Trophoblast cell (in vitro differentiated cells and primary cell): Measurements from ENCODE around the gene KYAT1.

ENCODE experiments used
- DNase-seq, 2 donors: peaks; one replicate each; pipeline ENCODE4 v3.0.0-alpha.2; 2016
- H2AFZ ChIP-seq: 2 replicates; pipeline ENCODE4 v1.6.1; 2013; ENCODE audit warnings: low read length, moderate library complexity, mild to moderate bottlenecking; ENCODE audit not compliant: insufficient read depth, poor library complexity
- H2AK5ac ChIP-seq: 2 replicates; pipeline ENCODE4 v1.6.1; 2013; ENCODE audit warnings: mild to moderate bottlenecking, low read length
- H2BK120ac ChIP-seq: 2 replicates; pipeline ENCODE4 v1.6.1; 2013; ENCODE audit warnings: low read length, mild to moderate bottlenecking, moderate library complexity; ENCODE audit not compliant: insufficient read depth, poor library complexity
- H2BK12ac ChIP-seq: 2 replicates; pipeline ENCODE4 v1.6.1; 2013; ENCODE audit warnings: mild to moderate bottlenecking, low read length, moderate library complexity
- H2BK5ac ChIP-seq: 2 replicates; pipeline ENCODE4 v1.6.1; 2013; ENCODE audit warnings: low read length, low read depth, moderate library complexity, mild to moderate bottlenecking; ENCODE audit not compliant: poor library complexity
- H3K14ac ChIP-seq: 2 replicates; pipeline ENCODE4 v1.6.1; 2013; ENCODE audit warnings: mild to moderate bottlenecking, low read length
- H3K18ac ChIP-seq: 2 replicates; pipeline ENCODE4 v1.6.1; 2013; ENCODE audit warnings: mild to moderate bottlenecking, low read length
- H3K23ac ChIP-seq: 2 replicates; pipeline ENCODE4 v1.6.1; 2013; ENCODE audit warnings: low read length
- H3K27ac ChIP-seq: 2 replicates; pipeline ENCODE4 v1.5.1; 2013; ENCODE audit warnings: low read depth, mild to moderate bottlenecking, inconsistent platforms, low read length, moderate library complexity
- H3K27me3 ChIP-seq: 2 replicates; pipeline ENCODE4 v1.6.1; 2013; ENCODE audit warnings: inconsistent platforms, mild to moderate bottlenecking, low read length, moderate library complexity; ENCODE audit not compliant: insufficient read depth
- H3K36me3 ChIP-seq, 2 experiments: 1 replicate in 1 of 2; 2 replicates in 1 of 2; pipeline ENCODE4 v1.6.1; 2013; ENCODE audit warnings: low read length in 2 of 2, mild to moderate bottlenecking in 2 of 2, moderate library complexity in 1 of 2; ENCODE audit not compliant: insufficient read depth in 2 of 2, control insufficient read depth in 1 of 2
- H3K4ac ChIP-seq: 2 replicates; pipeline ENCODE4 v1.6.1; 2013; ENCODE audit warnings: low read depth, mild to moderate bottlenecking, low read length, moderate library complexity
- H3K4me1 ChIP-seq, 2 experiments: 1 replicate in 1 of 2; 2 replicates in 1 of 2; pipeline ENCODE4 v1.6.1; 2013; ENCODE audit warnings: low read length in 2 of 2, mild to moderate bottlenecking in 2 of 2, moderate library complexity in 1 of 2; ENCODE audit not compliant: insufficient read depth in 2 of 2, control insufficient read depth in 1 of 2
- H3K4me2 ChIP-seq: 2 replicates; pipeline ENCODE4 v1.6.1; 2013; ENCODE audit warnings: inconsistent platforms, mild to moderate bottlenecking, low read length, moderate library complexity
- H3K4me3 ChIP-seq: 2 replicates; pipeline ENCODE4 v1.5.1; 2013; ENCODE audit warnings: mild to moderate bottlenecking, low read depth, low read length, inconsistent platforms
- H3K79me1 ChIP-seq: one replicate; pipeline ENCODE4 v1.6.1; 2013; ENCODE audit warnings: low read length
- H3K79me2 ChIP-seq: 2 replicates; pipeline ENCODE4 v1.6.1; 2013; ENCODE audit warnings: low read length, mild to moderate bottlenecking; ENCODE audit not compliant: control insufficient read depth, insufficient read depth, poor library complexity
- H3K9ac ChIP-seq: 2 replicates; pipeline ENCODE4 v1.6.1; 2013; ENCODE audit warnings: mild to moderate bottlenecking, low read length
- H3K9me3 ChIP-seq: 2 replicates; pipeline ENCODE4 v1.6.1; 2013; ENCODE audit warnings: low read depth, mild to moderate bottlenecking, control low read depth, inconsistent platforms, low read length; ENCODE audit not compliant: insufficient read depth
- H4K12ac ChIP-seq: 2 replicates; pipeline ENCODE4 v1.6.1; 2013; ENCODE audit warnings: low read depth, mild to moderate bottlenecking, low read length, moderate library complexity
- H4K8ac ChIP-seq: 2 replicates; pipeline ENCODE4 v1.6.1; 2013; ENCODE audit warnings: low read depth, mild to moderate bottlenecking, low read length, moderate library complexity
- H4K91ac ChIP-seq: one replicate; pipeline ENCODE4 v1.6.1; 2013; ENCODE audit warnings: low read depth, mild to moderate bottlenecking, low read length, moderate library complexity
- whole genome bisulfite sequencing: extraction: QIAGEN DNeasy Blood & Tissue Kit; methylation state at CpG from one replicate; pipeline ENCODE4 v1.1.7; 2013; ENCODE audit warnings: missing lambda C conversion rate; ENCODE audit not compliant: insufficient read length, insufficient coverage; ENCODE audit errors: extremely low coverage; 5-methylcytosine and 5-hydroxymethylcytosine counted together

Gene KYAT1

DNA sequence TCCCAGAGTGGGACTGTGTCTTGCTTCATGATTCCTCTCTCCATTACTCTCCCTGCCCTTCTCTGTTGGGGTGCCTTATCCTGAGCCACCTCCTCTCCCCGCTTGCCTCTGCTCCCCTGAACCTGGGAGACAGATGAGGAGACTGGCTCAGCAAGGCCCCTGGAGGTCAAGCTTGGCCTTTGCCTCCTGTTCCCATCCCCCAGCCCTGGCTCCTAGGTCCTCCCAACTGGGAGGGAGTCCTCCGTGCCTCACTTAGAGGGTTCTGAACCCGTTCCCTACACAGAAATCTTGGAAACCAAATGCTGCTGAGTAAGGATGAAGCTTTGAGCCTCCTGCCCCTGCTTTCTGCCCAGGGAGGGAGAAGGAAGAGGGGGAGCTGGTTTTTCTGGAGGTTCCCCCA, 73.2 kb downstream of the KYAT1 start:
- Histone ChIP-seq H3K27me3 (no peaks in the 10 kb centered on the region), H3K4me1 (no peaks in the 10 kb centered on the region), H4K91ac (no peak overlapping the region), H3K4me2 (no peak overlapping the region), H2BK5ac (no peak overlapping the region), H2AK5ac (no peak overlapping the region), H3K79me2 (no peaks in the 10 kb centered on the region), H3K23ac (no peak overlapping the region), H3K27ac (no peak overlapping the region), H2BK12ac (no peak overlapping the region), H3K9me3 (peaks cover 6% of the 10 kb centered on the region), H3K18ac (no peak overlapping the region), H3K79me1 (no peaks in the 10 kb centered on the region), H2AFZ (no peak overlapping the region), H3K4me3 (no peak overlapping the region), H3K4ac (no peak overlapping the region), H3K14ac (no peak overlapping the region), H4K8ac (no peak overlapping the region), H4K12ac (no peak overlapping the region), H3K9ac (no peak overlapping the region), H2BK120ac (no peak overlapping the region), H3K36me3 (peaks cover 42 to 45% of the 10 kb centered on the region in 2 experiments)
- WGBS: no CpG with 5 or more reads among the region's 3 CpGs
- no peak for DNase-seq

DNA sequence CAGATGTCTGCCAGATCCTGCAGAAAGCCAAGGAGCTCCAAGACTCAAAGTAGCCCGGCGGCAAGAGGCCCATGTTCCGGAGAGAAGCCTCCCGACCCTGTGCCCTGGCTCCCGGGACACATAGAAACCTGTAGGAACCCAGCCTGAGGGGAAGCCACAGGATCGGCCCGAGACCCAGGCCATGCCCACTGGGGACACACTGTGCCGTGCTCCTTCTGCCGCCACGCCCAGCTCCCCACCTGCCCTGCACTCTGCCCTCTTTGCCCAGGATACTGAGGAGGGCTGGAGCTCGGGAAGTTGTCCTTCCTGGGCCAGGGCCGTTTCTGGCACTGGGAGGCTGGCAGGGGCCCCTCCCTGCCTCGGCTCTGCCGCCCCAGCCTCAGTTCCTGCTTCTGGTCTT, 73.9 kb downstream of the KYAT1 start:
- no peak overlapping the region for H3K18ac ChIP-seq
- peaks cover 48 to 51% of the 10 kb centered on the region in 2 experiments for H3K36me3 ChIP-seq
- no peaks in the 10 kb centered on the region for H3K4me1 ChIP-seq
- no peak overlapping the region for H4K12ac ChIP-seq
- H3K4me2 ChIP-seq: no peak overlapping the region
- no peaks in the 10 kb centered on the region for H3K79me1 ChIP-seq
- no peak overlapping the region for H2AFZ ChIP-seq
- no peak overlapping the region for H2BK120ac ChIP-seq
- WGBS: no CpG with 5 or more reads among the region's 14 CpGs
- H4K8ac ChIP-seq: no peak overlapping the region
- no peak overlapping the region for H2BK12ac ChIP-seq
- no peak overlapping the region for H3K27ac ChIP-seq
- H3K4ac ChIP-seq: no peak overlapping the region
- no peak overlapping the region for H3K4me3 ChIP-seq
- H3K79me2 ChIP-seq: no peaks in the 10 kb centered on the region
- no peak overlapping the region for H2BK5ac ChIP-seq
- H3K9me3 ChIP-seq: peaks cover 6% of the 10 kb centered on the region
- no peak overlapping the region for H4K91ac ChIP-seq
- no peak overlapping the region for H3K23ac ChIP-seq
- H2AK5ac ChIP-seq: no peak overlapping the region
- no peak overlapping the region for H3K9ac ChIP-seq
- no peak overlapping the region for H3K14ac ChIP-seq
- no peak for DNase-seq
- no peaks in the 10 kb centered on the region for H3K27me3 ChIP-seq

DNA sequence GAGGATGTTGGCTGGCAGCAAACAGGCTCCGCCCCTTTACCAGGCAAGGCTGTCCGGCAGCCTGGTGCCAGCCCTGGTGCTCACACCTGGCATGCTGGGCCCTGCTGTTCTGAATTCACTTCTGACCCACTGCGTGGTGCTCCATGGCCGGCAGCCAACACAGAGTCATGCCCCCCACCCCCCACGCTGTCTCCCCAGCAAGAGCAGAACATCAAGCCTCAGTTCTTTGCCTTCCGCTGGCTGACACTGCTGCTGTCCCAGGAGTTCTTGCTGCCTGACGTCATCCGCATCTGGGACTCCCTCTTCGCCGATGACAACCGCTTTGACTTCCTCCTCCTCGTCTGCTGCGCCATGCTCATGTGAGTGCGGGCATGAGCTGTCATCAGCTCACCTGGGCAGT, 76.1 kb downstream of the KYAT1 start:
- peaks cover 6% of the 10 kb centered on the region for H3K9me3 ChIP-seq

DNA sequence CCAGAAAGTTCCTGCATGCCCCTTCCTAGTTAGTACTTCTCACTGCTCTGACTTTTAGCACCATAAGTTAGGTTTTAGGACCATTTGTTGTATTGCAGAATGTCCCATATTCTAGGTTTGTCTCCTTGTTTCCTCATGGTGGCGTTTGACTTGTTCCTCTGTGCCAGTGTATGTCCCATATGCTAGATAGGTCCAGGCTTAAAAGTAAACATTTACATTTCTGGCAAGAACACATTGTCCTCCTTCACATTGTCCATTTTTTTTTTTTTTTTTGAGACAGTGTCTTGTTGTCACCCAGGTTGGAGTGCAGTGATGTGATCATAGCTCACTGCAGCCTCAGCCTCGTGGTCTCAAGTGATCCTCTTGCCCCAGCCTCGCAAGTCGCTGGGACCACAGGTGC, 79.3 kb downstream of the KYAT1 start:
- WGBS: no CpG with 5 or more reads among the region's 4 CpGs
- H3K23ac ChIP-seq: no peak overlapping the region

More for the DNA sequence above, 76.1 kb downstream of the KYAT1 start:
- H3K4me2 ChIP-seq: no peak overlapping the region
- H3K18ac ChIP-seq: no peak overlapping the region
- no peak overlapping the region for H2BK120ac ChIP-seq
- H3K36me3 ChIP-seq: peaks cover 59 to 61% of the 10 kb centered on the region in 2 experiments
- no peaks in the 10 kb centered on the region for H3K27me3 ChIP-seq
- no peak overlapping the region for H2AK5ac ChIP-seq
- H3K79me2 ChIP-seq: no peaks in the 10 kb centered on the region
- H3K4me3 ChIP-seq: peak overlapping the region; percentile 36
- H4K8ac ChIP-seq: no peak overlapping the region
- H4K12ac ChIP-seq: no peak overlapping the region
- no CpG with 5 or more reads among the region's 14 CpGs for WGBS
- no peak overlapping the region for H3K23ac ChIP-seq
- H3K14ac ChIP-seq: no peak overlapping the region
- H2BK12ac ChIP-seq: no peak overlapping the region
- H2BK5ac ChIP-seq: no peak overlapping the region
- H3K4me1 ChIP-seq: no peaks in the 10 kb centered on the region
- no peak overlapping the region for H3K27ac ChIP-seq
- H3K9ac ChIP-seq: no peak overlapping the region
- no peak for DNase-seq
- no peaks in the 10 kb centered on the region for H3K79me1 ChIP-seq
- no peak overlapping the region for H2AFZ ChIP-seq
- no peak overlapping the region for H4K91ac ChIP-seq
- no peak overlapping the region for H3K4ac ChIP-seq

More for the DNA sequence above, 79.3 kb downstream of the KYAT1 start:
- Histone ChIP-seq H3K4me2 (no peak overlapping the region), H3K79me1 (no peaks in the 10 kb centered on the region), H2AFZ (no peak overlapping the region), H4K91ac (no peak overlapping the region), H2AK5ac (no peak overlapping the region), H3K36me3 (peaks cover 59 to 72% of the 10 kb centered on the region in 2 experiments), H2BK12ac (no peak overlapping the region), H3K27ac (no peak overlapping the region), H4K8ac (no peak overlapping the region), H2BK5ac (no peak overlapping the region), H3K9me3 (peaks cover 6% of the 10 kb centered on the region), H3K9ac (no peak overlapping the region), H3K4ac (no peak overlapping the region), H3K79me2 (no peaks in the 10 kb centered on the region), H4K12ac (no peak overlapping the region), H3K27me3 (no peaks in the 10 kb centered on the region), H2BK120ac (no peak overlapping the region), H3K18ac (no peak overlapping the region), H3K14ac (no peak overlapping the region), H3K4me3 (no peak overlapping the region), H3K4me1 (no peaks in the 10 kb centered on the region)
- DNase-seq: no peak
